Body of pancreas (tissue), 4 donors: ENCODE data around the gene IKZF2. TPM values are rescaled to one million over a fixed set of nuclear protein-coding genes. Genes with fewer than 3 reads are reported as not detected.
A peak's percentile ranks its signal among the peaks of the same experiment; 100 is the strongest.

ENCODE experiments used
- ATAC-seq: fragments of 150-250 bp; one replicate; pipeline ENCODE4 v1.9.1; 2016
- DNase-seq, 4 donors: peaks; one replicate each; pipeline ENCODE4 v3.0.0-alpha.2; 2019
- H3K27ac ChIP-seq, 4 donors: fragments of 200-600 bp; sonication (generic); 1 replicate in 3 of 4; 2 replicates in 1 of 4; pipeline versions ENCODE4 v1.5.1 to v1.6.1; 2016 to 2019; ENCODE audit warnings: mild to moderate bottlenecking in 1 of 4, mixed read lengths in 1 of 4, moderate library complexity in 1 of 4
- H3K27me3 ChIP-seq, 2 donors: fragments of 200-600 bp; sonication (generic); one replicate each; pipeline ENCODE4 v1.6.0; 2016; ENCODE audit warnings: mild to moderate bottlenecking in 1 of 2
- H3K36me3 ChIP-seq, 2 donors: fragments of 200-600 bp; sonication (generic); replicated peaks in 1 of 2; 2 replicates each; pipeline ENCODE4 v1.5.1; 2016; ENCODE audit warnings: low read depth in 2 of 2; ENCODE audit not compliant: insufficient read depth in 1 of 2
- H3K4me1 ChIP-seq: fragments of 200-600 bp; sonication (generic); one replicate; pipeline ENCODE4 v1.6.0; 2016
- H3K4me3 ChIP-seq, 2 donors: fragments of 200-600 bp; sonication (generic); 1 replicate in 1 of 2; 2 replicates in 1 of 2; pipeline ENCODE4 v1.5.1; 2016 to 2019
- H3K9me3 ChIP-seq, 3 donors: fragments of 200-600 bp; sonication (generic); 1 replicate in 2 of 3; 2 replicates in 1 of 3; pipeline ENCODE4 v1.5.1; 2016
- POLR2A ChIP-seq, 3 donors: fragments of 450-650 bp; IDR thresholded peaks; one replicate each; pipeline ENCODE4 v1.6.1; 2016; ENCODE audit warnings: antibody characterized with exemption in 3 of 3, mild to moderate bottlenecking in 2 of 3
- WGBS, 2 donors: methylation state at CpG; one replicate each; pipeline ENCODE4 v1.1.5; 2017; 5-methylcytosine and 5-hydroxymethylcytosine counted together
- intact Hi-C: fragments of 100-400 bp; cut with DNase I; formaldehyde crosslinking; loops from one replicate; pipeline ENCODE4 v1.15.1; 2023
- total RNA-seq, 2 donors: library from RNA; depleted of rRNA; stranded (reverse); fragments of >200 nt; gene quantifications; one replicate each; pipeline ENCODE4 v1.1.0, GENCODE V29; 2016
- TF ChIP-seq, protein P1 (sequence below), 7 experiments: fragments of 450-650 bp in 4 of 7; fragments of 200-600 bp in 3 of 7; sonication (generic) in 3 of 7; IDR thresholded peaks; one replicate each; pipeline ENCODE4 v1.5.1; 2016 to 2019; ENCODE audit warnings: antibody characterized with exemption in 7 of 7

IKZF2 gene
- total RNA-seq, 2 donors from 2014 or later, result 1.3 to 3.9 TPM

DNA sequence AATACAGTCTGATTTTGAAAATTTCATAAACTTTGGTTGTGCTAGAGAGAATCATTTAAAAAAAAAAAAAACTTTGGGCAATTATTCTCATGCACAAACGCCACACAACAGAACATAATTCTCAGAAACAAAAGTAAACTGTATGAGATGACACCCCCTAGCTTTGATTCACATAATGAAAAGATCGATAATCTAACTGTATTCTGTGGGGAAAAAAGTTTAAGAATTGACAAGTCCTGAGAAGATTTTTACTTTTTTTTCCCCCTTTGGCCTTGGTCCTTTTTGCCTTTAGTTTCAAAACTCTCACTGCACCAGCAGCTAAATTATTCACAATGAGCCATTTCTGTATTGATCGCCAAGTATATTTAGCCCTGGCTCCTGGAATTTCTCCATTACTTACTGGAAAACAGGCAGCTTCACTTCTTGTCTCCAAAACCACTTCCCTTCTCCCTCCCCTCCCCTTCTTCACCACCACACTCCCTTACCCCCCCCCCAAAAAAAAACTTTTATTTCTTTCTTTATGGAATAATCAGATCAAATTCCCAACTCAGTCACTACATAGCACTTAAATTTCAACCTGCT lies 2.0 kb downstream of the IKZF2 start:
- Histone ChIP-seq H3K27me3 (no peaks in the 10 kb centered on the region), H3K4me1 (peaks cover 34% of the 10 kb centered on the region), H3K36me3 (no peaks in the 10 kb centered on the region), H3K9me3 (no peaks in the 10 kb centered on the region), H3K27ac (peak overlapping the region in 3 of 4 donors; percentile 78 to 98 (median 98)), H3K4me3 (no peak overlapping the region)
- TF ChIP-seq, protein P1, sequence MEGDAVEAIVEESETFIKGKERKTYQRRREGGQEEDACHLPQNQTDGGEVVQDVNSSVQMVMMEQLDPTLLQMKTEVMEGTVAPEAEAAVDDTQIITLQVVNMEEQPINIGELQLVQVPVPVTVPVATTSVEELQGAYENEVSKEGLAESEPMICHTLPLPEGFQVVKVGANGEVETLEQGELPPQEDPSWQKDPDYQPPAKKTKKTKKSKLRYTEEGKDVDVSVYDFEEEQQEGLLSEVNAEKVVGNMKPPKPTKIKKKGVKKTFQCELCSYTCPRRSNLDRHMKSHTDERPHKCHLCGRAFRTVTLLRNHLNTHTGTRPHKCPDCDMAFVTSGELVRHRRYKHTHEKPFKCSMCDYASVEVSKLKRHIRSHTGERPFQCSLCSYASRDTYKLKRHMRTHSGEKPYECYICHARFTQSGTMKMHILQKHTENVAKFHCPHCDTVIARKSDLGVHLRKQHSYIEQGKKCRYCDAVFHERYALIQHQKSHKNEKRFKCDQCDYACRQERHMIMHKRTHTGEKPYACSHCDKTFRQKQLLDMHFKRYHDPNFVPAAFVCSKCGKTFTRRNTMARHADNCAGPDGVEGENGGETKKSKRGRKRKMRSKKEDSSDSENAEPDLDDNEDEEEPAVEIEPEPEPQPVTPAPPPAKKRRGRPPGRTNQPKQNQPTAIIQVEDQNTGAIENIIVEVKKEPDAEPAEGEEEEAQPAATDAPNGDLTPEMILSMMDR (IDR thresholded peaks at IDR 0.05), result peak in 3 of 7 experiments; percentile 16 to 31 (median 30)
- TF ChIP-seq POLR2A (IDR thresholded peaks at IDR 0.05), result no peak
- ATAC-seq, result no peak
- no peak for DNase-seq
- intact Hi-C loops, result no loop called here
- WGBS, 2 donors, result 2 to 12% methylated on average over 3 of the region's 3 CpGs

GRCh38 chr2:213148572-213149261 lies 2.7 kb downstream of the IKZF2 start:
- intact Hi-C loops, result no loop called here
- Histone ChIP-seq H3K9me3 (no peaks in the 10 kb centered on the region), H3K4me3 (no peak overlapping the region), H3K27me3 (no peaks in the 10 kb centered on the region), H3K36me3 (no peaks in the 10 kb centered on the region), H3K4me1 (peaks cover 34% of the 10 kb centered on the region), H3K27ac (peak overlapping the region in 2 of 4 donors; percentile 9 to 98)
- ATAC-seq (no peak), DNase-seq (no peak)
- TF ChIP-seq, protein P1 (IDR thresholded peaks at IDR 0.05), result no peak
- TF ChIP-seq POLR2A (IDR thresholded peaks at IDR 0.05), result no peak
- 25 to 28% methylated on average over 2 of the region's 2 CpGs for WGBS, 2 donors

GRCh38 chr2:213147538-213147937 lies 3.9 kb downstream of the IKZF2 start:
- H3K4me3 ChIP-seq, result no peak overlapping the region
- no peaks in the 10 kb centered on the region for H3K27me3 ChIP-seq
- DNase-seq, result no peak
- intact Hi-C loops, result no loop called here
- no peaks in the 10 kb centered on the region for H3K9me3 ChIP-seq
- 89 to 96% methylated on average over 2 of the region's 2 CpGs for WGBS, 2 donors
- H3K4me1 ChIP-seq, result peaks cover 23% of the 10 kb centered on the region
- H3K27ac ChIP-seq, result no peak overlapping the region
- no peaks in the 10 kb centered on the region for H3K36me3 ChIP-seq
- TF ChIP-seq POLR2A (IDR thresholded peaks at IDR 0.05), result no peak
- TF ChIP-seq, protein P1 (IDR thresholded peaks at IDR 0.05), result no peak
- ATAC-seq, result no peak

- TF ChIP-seq, protein P1 (IDR thresholded peaks at IDR 0.05), result no peak
- TF ChIP-seq POLR2A (IDR thresholded peaks at IDR 0.05), result no peak
- ATAC-seq (no peak), DNase-seq (no peak)
- intact Hi-C loops, result no loop called here
- Histone ChIP-seq H3K36me3 (no peaks in the 10 kb centered on the region), H3K9me3 (no peaks in the 10 kb centered on the region), H3K4me3 (no peak overlapping the region), H3K27ac (no peak overlapping the region), H3K27me3 (no peaks in the 10 kb centered on the region), H3K4me1 (peaks cover 23% of the 10 kb centered on the region)
- WGBS, 2 donors, result 12 to 37% methylated on average over 1 of the region's 1 CpG
Observed at GRCh38 chr2:213145715-213146242, 5.6 kb downstream of the IKZF2 start.
